Erythroblast (primary cell): ENCODE measurements around the gene CAMSAP3.

Experiments used
- GATA1 ChIP-seq: IDR thresholded peaks from 2 replicates; pipeline ENCODE4 v1.6.1; 2011; ENCODE audit warnings: low read depth, mild to moderate bottlenecking, control low read depth, low read length, moderate library complexity
- POLR2A ChIP-seq: IDR thresholded peaks from 2 replicates; pipeline ENCODE4 v1.6.1; 2011; ENCODE audit warnings: mild to moderate bottlenecking, low read length

DNA sequence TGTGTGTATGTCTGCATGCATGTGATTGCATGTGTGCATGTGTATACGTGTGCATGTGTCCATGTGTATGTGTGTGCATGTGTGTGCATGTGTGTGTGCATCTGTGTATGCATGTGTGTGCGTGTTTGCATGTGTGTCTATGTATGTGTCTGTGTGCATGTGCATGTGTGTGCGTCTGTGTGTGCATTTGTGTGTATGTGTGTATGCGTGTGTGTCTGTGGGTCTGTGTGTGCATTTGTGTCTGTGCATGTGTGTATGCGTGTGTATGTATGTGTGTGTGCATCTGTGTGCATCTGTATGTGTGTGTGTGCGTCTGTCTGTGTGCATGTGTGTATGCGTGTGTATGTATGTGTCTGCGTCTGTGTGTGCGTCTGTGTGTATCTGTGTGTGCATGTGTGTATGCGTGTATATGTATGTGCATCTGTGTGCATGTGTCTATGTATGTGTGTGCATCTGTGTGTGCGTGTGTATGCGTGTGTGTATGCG, 44.2 kb downstream of the CAMSAP3 start:
- TF ChIP-seq POLR2A = no peak
- TF ChIP-seq GATA1 = no peak
